HG03432 (cell line): ENCODE results near the gene GCK.

ENCODE experiments used
- ATAC-seq: cut with Tn5 transposase; IDR thresholded peaks from one replicate; pipeline ENCODE4 v1.9.1; 2021; ENCODE audit warnings: mild to moderate bottlenecking, moderate library complexity; ENCODE audit not compliant: unreplicated experiment

GCK gene

DNA sequence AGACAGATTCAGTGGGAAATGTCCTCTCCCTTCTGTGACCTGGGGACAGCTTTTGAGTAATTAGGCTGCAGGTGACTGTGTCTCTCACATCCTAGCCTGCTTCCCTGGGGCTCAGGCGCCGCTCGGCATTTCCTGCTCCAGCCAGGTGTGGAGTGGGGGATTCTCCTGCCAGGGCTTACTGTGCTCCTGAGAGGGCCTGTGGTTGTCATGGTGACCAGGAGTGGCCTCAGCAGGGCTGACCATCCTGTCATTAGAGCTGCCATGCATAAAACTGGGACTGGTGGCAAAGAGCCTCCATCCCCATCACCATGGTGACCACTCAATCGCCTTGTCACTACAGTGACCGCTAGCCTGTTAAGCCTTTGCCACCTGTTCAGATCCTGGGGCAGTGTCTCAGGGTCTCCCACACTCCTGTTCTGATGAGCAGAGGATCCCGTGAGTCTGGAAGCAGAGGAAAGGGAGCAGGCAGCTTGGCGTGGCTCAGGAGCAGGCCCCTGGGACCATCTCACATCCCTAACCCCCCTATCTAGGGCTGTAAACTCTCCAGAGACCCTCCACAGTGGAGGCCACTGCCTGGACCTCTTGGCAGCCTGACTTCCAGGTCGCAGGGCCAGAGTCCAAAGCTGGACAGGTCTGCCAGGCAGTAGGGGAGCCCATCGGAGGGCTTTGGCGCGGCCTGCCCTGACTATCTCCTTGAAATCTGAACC, at the start of gene GCK:
Gene GCK (minus strand): TSS at position 154 of the 707 bp plus-strand sequence. CDS start 486 bp downstream, outside the sequence.
- ATAC-seq = no peak

DNA sequence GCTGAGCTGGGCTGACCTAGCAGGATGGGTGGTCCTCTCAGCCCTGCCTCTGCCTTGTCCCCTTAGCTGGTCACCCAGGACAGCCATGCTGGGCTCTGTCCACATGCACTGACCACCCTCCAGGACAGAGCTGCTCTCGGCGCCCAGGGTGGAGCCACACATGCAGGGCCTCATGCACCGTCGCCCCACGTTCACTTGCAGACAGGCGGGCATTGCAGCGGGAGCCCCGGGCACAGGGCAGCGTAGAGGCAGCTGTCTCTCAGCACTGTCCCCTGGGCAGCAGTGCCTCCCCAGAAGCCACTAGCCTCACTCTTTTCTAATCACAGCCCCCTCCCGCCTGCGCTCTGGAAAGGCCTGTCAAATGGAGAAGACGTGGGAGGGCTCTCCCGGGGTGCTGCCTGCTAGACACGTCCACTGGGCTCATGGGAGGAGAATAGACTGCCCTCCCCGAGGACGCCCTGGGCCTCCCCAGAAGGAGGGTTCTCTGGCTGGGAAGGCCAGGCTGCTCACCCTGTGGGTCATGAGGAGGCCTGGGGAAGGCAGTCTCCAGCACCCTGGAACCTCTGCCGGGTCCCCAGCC, 49.0 kb upstream of the GCK start:
- no peak for ATAC-seq

DNA sequence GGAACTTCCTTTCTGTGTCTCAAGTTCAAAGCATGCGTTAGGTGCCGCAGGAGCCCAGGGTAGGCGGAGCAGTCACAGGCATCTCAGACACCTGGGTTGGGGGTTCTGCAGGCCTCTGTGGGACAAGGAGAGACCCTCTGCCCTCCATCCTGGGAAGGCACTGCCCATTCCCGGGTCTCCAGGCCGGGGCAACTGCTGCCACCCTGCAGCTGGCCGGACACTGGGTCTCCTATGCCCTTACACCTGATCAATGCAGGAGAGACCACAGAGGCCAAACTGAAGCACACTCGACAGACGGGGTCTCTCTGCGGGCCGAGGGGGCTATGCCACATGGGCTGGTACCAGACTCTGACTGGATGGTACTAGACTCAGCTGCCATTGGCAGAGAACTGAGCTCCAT, 48.5 kb upstream of the GCK start:
- no peak for ATAC-seq

DNA sequence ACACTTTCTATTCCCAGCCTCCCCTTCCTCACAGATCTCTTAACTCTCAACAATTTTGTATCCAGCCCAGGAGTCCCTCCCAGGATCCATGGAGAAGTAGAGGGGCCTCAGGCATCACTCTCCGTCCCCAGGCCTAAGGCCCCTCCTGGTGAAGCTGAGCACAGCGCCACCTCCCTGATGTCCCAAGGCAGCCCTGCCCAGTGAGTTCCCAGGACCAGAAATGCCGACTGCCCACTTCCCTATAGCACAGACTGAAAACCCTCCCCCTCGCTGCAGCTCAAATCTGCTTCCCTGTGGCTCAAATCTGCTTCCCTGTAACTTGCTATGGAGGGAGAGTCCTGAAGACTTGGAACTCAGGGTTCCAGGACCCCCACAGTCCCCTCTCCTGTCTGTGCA, 47.1 kb upstream of the GCK start:
- no peak for ATAC-seq

DNA sequence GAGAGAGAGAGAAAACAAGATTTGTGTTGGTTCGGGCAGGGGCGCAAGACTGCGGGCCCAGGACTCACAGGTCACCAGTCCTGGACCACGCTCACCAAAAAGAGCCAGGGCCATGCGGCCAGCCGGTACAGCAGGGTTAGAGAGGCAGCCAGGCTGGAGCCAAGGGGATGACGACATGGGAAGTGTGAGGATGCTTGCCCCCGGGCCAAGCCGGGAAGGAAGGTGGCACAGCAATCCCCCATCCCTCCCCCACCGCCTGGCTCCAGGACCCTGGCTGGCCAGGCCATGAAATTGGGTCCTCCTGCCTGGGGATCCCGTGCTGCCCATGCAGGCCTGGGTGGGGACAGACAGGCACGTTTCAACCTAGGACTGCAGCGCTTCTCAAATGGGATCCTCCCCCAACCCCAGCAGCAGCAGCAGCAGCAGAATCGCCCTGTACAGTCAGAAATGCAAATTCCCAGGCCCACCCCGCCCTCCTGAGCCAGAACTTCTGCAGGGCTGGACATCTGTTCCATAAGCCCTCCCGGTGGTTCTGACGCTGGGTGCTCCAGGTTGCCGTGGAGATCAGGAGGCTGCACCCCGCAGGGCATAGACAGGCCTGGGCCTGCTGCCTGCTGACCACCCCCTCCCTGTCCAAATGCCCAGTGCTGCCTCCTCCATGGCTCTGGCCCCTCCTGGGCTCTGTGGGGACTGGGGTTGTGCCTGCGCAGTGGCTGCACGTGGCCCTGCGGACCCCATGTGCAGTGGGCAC, 46.5 kb upstream of the GCK start:
- no peak for ATAC-seq

DNA sequence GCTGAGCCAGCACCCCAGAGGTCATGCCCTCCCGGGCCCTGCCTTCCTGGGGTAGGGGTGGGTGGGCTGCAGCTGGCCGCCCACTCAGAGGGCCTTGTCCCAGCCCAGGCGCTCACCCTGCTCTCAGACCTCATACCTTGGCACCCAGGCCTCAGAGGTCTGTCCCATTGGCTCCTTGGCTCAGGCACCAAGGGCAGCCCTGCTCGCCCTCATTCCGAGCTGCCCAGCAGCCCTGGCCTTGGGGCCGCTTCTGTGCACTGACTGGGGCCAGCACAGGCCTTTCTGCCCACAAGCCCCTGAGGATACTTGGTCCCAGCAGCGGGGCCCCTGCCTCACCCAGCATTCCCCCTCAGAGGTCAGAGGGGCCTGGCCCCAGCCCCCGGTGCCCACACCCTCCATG, 45.8 kb upstream of the GCK start:
- no peak for ATAC-seq

DNA sequence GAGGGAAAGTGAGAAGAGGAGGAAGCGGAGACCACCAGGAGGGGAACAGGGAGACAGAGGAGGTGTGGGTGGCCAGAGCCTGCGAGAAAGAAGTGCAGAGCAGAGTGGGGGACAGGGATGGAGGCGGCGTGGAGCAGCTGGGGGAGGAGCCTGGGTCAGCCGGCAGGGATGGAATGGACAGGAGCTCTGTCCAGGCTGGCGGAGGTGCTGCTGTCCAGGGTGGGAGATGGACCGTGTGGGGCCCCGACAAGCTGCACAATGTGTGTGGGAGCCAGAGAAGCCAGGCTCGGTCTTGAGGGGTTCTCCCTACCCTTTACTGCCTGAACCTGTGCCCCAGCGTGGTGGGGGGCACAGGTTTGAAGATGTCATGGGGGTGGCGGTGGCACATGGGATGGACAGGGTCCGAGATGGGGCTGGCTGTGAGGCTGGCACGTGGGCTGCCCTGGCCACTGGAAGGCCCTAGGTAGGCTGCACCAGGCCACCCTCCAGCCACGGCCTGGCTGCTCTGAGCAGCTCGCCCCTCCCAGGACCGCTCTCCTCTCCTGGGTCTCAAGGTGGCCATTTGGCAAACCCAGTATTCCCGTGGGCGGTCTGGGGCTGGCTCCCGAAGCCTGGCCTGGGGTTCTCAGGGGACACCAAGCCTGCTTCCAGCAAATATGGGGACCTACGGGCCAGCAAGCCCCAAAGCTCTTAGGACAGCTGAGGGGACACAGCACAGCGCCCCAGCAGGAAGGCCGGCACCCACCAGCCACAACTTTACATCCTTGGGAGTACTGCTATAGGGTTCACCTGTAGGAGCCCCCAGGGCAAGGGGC, 43.9 kb upstream of the GCK start:
- no peak for ATAC-seq

DNA sequence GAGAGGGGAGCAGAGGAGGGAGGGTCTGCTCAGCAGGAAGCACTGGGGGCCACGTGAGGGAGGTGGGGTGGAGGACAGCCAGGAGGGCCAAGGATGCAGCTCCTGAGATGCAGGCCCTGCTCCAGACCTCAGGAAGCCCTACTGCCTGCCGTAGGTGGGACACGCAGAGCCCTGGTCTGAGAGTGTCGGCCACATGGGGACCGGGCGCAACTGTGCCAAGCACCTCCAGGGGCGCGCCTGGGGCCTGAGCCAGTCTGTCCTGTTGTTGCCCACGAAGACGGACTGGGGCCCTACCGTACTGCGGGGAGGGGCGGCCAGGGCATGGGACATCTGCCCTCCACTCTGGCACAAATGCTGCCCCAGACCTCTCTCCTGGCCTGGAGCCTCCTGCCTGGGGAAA, 43.2 kb upstream of the GCK start:
- ATAC-seq = no peak

DNA sequence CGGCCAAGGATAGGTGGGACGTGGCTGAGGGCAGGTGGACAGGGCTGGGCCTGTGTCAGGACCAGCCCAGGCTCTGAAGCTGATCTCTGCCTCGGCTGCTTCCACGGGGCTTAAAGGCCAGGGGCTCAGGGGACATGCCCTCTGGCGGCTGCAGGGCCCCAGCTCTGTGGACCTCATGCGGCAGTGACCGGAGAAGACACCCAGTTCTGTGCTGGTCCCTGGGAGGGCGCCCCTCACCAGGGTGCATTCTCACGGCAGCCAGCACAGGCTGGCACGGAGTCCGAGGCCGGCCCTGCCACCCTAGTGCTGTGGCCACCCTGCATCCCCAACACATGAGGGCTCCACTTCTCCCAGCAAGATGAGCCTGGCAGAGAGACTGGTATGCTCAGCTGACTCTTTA, 41.8 kb upstream of the GCK start:
- no peak for ATAC-seq

DNA sequence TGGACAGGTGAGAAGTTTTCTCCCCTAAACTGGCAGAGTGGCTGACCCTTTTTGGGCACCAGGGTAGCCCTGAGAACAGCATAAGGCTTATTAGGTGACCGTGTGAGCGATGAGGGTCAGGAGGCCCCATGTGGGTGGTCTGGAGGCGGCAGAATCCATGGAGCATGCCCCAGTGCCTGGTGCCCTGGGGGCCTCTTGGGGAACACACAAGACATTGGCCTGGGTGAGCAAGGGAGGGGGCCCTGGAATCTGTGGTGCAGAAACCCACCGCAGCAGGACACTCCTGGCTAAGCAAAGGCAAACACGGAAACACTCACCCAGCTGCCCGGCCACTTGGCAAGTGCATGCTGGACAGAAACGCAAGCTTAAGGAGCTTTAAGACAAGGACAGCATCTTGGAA, 41.0 kb upstream of the GCK start:
- no peak for ATAC-seq

DNA sequence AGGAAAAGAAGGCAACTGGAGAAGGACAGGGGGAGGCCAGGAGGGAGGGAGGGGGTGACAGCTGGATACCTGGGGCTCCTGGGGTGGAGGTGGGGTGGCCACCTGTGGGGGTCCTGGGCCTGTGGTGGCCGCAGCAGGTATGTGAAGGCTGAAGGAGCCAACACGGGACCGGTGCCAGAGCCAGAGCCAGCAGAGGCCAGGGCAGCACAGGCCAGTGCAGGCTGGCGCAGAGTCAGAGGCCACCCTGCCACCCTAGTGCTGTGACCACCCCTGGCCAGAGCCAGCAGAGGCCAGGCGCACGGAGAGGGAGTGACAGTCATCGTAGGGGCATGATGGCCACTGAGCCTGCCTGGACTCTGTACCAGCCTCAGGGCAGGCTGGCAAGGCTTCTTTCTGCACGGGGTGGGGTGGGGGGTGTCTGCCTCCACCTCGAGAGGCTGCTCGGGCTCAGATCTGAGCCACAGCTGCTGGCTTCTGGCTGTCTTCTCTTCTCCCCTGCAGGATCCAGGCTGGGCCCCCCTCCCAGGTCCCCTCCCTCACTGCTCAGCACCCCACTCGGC, 40.4 kb upstream of the GCK start:
- ATAC-seq = no peak

DNA sequence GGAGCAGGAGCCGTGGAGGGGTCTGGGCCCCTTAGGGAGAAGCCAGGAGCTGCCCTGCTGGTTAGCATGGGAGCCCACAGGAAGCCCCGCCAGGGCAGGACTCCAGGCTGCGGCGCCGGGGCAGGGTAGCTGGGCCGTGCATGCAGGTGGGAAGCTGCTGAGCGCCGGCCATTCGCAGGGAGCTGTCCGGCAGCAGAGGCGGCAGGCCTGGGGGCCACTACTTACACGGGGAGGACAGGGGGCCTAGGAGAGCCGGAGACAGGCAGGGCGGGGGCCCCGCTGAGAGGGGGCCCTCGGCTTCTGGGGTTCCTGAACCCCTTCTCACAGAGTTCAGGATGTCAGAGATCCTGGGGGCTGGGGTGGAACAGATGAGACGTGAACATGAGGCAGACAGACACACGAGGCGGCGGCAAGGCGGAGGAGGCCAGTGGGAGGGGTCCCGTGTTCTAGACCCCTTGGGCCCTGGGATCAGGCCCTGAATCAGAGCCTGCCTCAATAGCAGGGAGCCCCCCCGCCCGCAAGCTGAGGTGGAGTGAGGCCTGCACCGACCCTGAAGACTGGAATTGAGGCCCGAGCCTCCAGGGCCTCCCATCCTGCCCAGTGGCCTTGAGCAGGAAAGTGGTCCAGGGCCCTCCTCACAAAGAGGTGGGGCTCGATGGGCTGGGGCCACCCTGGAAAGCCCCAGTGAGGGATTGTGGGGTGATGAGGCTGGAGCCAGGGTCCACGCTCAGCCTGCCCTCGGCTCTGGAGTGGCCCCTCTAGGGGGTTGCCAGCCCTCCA, 39.5 kb upstream of the GCK start:
- ATAC-seq = no peak

DNA sequence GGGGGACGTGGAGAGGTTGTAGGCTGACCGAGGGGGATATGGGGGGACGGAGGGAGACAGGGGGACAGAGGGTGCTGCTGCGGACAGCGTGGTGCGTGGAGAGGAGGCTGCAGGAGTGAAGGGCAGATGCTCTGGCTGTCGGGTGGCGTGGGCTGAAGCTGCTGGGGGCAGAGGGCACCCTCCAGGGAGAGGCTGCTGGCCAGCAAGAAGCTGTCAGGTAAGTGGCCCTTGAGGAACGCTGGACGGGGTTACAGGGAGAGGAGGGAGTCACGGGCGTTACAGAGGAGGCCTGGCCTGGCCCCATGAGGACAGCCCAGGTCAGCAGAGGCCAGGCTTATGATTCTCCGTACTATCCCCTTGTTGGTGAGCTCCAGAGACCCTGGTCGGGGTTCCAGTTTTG, 38.7 kb upstream of the GCK start:
- ATAC-seq = no peak

DNA sequence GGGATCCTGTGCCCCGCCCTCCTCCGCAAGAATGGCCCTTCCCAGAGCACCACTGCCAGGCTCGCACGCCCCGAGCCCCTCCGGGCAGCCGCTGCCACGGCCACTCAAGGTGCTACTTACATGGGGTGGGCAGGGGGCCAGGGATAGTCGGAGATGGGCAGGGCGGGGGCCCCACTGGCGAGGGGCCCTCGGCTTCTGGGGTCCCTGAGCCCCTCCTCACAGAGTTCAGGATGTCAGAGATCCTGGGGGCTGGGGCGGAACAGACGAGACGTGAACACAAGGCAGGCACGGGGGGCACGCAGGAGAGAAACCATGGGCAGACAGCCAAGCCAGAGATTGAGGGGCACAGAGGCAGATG, 37.1 kb upstream of the GCK start:
- no peak for ATAC-seq

DNA sequence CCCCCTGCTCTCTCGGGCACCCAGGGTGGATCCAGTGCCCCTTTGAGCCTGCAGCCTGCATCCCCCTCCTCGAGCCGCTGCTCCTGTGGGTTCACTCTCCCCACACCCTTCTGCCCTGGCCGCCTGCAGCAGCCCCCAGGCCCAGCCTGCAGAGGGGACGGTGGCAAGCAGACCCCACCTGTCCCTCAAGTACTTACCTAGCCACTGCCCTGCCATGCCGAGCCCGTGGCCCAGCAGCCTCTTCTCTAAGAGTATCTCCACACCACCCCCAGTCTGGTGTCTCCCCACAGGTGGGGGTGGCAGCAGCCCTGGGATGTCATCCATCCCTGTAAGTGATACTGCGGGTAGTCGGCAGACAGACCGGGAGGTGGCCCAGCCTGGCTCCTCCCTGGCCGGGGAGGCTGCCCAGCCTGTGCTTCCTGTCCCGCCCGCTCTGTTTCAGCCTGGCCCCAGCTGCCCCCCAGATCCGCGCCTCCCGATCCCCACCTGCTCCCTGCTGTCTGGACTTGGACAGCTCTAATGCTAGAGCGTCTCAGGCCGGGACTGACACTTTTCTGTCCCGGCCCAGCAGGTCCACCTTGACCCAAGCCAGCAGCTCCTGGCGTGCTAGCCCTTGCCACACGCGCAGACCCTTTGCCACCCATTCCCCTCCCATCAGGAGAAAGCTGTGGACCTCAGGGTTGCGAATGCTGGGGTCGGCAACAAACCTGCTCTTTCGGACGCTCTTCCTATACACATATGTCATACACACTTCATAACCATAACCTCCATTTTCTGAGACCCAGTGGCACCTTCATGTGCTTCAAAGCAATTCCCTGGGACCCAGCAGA, 36.5 kb upstream of the GCK start:
- ATAC-seq = no peak

DNA sequence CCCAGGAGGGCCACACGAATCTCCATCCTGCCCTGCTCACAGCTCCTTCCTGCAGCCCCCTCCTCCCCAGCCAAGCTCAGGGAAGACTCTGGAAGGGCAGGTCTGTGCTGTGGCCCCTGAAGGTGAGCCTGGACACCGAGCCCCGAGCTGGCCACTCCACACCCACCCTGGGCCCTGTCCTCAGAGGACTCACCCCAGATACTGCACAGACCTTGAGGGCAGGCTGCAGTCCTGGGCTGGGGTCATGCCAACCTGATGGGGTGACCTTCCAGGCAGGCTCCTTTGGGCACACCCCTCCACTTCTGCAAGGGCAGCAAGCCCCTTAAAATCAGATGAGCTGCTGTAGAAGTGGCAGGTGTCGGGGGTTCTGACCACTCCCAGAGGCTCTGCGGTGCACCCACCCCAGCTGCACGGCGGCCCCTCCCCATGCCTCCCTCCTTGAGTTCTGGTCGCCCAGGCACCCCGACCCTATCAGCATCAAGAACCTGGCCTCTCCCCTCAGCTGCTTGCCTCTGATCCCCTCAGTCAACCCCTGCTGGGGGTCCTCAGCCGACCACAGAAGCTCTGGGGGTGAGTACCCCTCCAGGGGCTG, 35.8 kb upstream of the GCK start:
- no peak for ATAC-seq

DNA sequence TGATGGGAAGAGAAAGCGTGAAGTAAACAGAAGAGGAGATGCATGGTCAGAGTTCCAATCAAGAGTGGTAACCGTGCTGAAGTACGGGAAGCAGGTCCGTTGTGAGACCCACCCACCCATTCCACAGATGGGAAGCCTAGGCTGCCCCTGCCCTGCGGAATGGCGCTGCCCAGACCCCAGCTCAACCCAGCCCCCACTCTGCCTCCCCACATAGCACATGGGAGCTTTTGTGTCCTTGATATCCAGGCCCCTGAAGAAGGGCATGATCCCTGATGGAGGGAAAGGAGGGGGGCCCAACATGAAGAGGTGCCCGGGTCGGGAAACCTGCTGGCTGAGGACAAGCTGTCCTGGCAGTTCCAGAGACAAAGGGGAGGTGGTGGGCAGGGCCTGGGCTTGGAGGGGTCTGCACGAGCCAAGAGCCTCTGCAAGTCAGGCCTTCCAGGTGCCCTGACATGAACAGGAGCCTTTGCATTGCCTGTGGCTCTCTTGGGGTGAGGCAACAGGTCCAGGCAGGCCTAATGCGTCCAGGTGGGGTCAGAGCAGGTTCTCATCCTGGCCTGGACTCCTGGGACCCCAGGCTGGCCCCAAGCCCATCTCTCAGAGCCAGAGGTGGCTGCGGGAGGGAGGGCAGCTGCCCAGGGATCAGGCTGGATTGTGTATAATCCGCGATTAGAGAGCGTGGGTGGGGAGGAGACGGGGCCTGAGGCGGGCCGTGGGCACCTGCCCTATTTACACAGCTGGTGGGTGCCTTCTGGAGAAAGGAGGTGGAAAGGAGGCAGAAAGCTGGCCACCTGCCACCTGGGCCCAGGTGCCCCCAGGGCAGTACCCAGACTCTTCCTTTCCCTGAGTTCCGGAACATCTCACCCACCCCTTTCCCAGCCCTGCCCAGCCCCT, 35.1 kb upstream of the GCK start:
- ATAC-seq = no peak
